ENCODE results near the gene FAF2.
A peak's percentile ranks its signal among the peaks of the same experiment; 100 is the strongest.

FAF2 gene

GRCh38 chr5:176533894-176534611 is 85.9 kb downstream of the FAF2 start:
- peak; percentile 75 for DNase-seq

- DNase-seq = no peak
Observed at GRCh38 chr5:176534640-176535039, 86.5 kb downstream of the FAF2 start.

- peak; percentile 56 for DNase-seq
Observed at GRCh38 chr5:176535101-176535663, 87.0 kb downstream of the FAF2 start.

GRCh38 chr5:176535664-176536131 is 87.5 kb downstream of the FAF2 start:
- DNase-seq = peak; percentile 28

- peak; percentile 89 for DNase-seq
Observed at GRCh38 chr5:176536132-176536901, 88.1 kb downstream of the FAF2 start.

- DNase-seq = peak; percentile 99
Observed at GRCh38 chr5:176536902-176537553, 88.8 kb downstream of the FAF2 start, which contains the start of gene RNF44. Gene RNF44, minus strand, starts transcription at chr5:176537402. Its CDS starts 4,930 bp downstream, at chr5:176532472.

- DNase-seq = peak; percentile 96
Observed at GRCh38 chr5:176537554-176538229, 89.5 kb downstream of the FAF2 start.

GRCh38 chr5:176538230-176538988 is 90.2 kb downstream of the FAF2 start:
- no peak for DNase-seq

GRCh38 chr5:176538989-176539384 is 90.8 kb downstream of the FAF2 start:
- no peak for DNase-seq

- no peak for DNase-seq
Observed at GRCh38 chr5:176540476-176540899, 92.3 kb downstream of the FAF2 start.

- no peak for DNase-seq
Observed at GRCh38 chr5:176540956-176541337, 92.8 kb downstream of the FAF2 start.

- DNase-seq = peak; percentile 90
Observed at GRCh38 chr5:176541338-176542134, 93.4 kb downstream of the FAF2 start.

- peak; percentile 83 for DNase-seq
Observed at GRCh38 chr5:176542135-176542595, 94.0 kb downstream of the FAF2 start.

GRCh38 chr5:176542596-176543427 is 94.6 kb downstream of the FAF2 start:
- peak; percentile 58 for DNase-seq

GRCh38 chr5:176543428-176544182 is 95.4 kb downstream of the FAF2 start:
- DNase-seq = peak; percentile 82

GRCh38 chr5:176545388-176545736 is 97.2 kb downstream of the FAF2 start:
- no peak for DNase-seq

- no peak for DNase-seq
Observed at GRCh38 chr5:176545737-176546509, 97.7 kb downstream of the FAF2 start.

GRCh38 chr5:176547802-176548201 is 99.6 kb downstream of the FAF2 start:
- no peak for DNase-seq
